ENCODE data around the gene CHRDL1. TPM values are rescaled to one million over a fixed set of nuclear protein-coding genes. Genes with fewer than 3 reads are reported as not detected.
"Not testable (repeated sequence)": the region's sequence is repeated elsewhere in the genome, so short reads cannot be mapped to it uniquely, and the experiment has no call there.

Gene CHRDL1
- total RNA-seq, result 100 to 1,000 TPM; 107 to 161 TPM
- long read RNA-seq, donor 1, transcript CHRDL1-201 (12 exons, 1,934 nt), result major isoform, 9 of 26 reads
- long read RNA-seq, donor 1, partial matches to known transcripts, result 7 of 26 reads
- long read RNA-seq, donor 1, other reads (novel, unspliced or antisense), result 10 of 26 reads
- long read RNA-seq, donor 2, partial matches to known transcripts, result 6 of 22 reads
- long read RNA-seq, donor 2, other reads (novel, unspliced or antisense), result 12 of 22 reads

GRCh38 chrX:110795645-110796406 is at the start of gene CHRDL1:
Gene CHRDL1 (minus strand): TSS chrX:110795817. CDS start chrX:110792181, 3,636 bp downstream.
- peak; percentile 83 for DNase-seq (ENCODE audit: low spot score)
- intact Hi-C loops (cut with DNase I), result no loop called here

- intact Hi-C loops (cut with DNase I), result no loop called here
- no peak for DNase-seq (ENCODE audit: low spot score)
Measured at GRCh38 chrX:110836982-110837381, 41.4 kb upstream of the CHRDL1 start.

GRCh38 chrX:110836451-110836850 is 40.8 kb upstream of the CHRDL1 start:
- intact Hi-C loops (cut with DNase I), result no loop called here

GRCh38 chrX:110836001-110836400 is 40.4 kb upstream of the CHRDL1 start:
- no peak for DNase-seq (ENCODE audit: low spot score)
- intact Hi-C loops (cut with DNase I), result no loop called here

More at GRCh38 chrX:110836451-110836850, 40.8 kb upstream of the CHRDL1 start:
- DNase-seq (ENCODE audit: low spot score), result no peak

GRCh38 chrX:110825972-110826371 is 30.4 kb upstream of the CHRDL1 start:
- DNase-seq (ENCODE audit: low spot score), result no peak
- intact Hi-C loops (cut with DNase I), result no loop called here

GRCh38 chrX:110816543-110816942 is 20.9 kb upstream of the CHRDL1 start:
- intact Hi-C loops (cut with DNase I); DNase-seq (ENCODE audit: low spot score): not testable (repeated sequence)

GRCh38 chrX:110806145-110806544 is 10.5 kb upstream of the CHRDL1 start:
- intact Hi-C loops (cut with DNase I), result no loop called here
- DNase-seq (ENCODE audit: low spot score), result no peak

- intact Hi-C loops (cut with DNase I), result no loop called here
- DNase-seq (ENCODE audit: low spot score), result no peak
Measured at GRCh38 chrX:110805303-110805702, 9.7 kb upstream of the CHRDL1 start.

- DNase-seq (ENCODE audit: low spot score), result no peak
- intact Hi-C loops (cut with DNase I), result no loop called here
Measured at GRCh38 chrX:110804446-110804845, 8.8 kb upstream of the CHRDL1 start.

- intact Hi-C loops (cut with DNase I), result no loop called here
Measured at GRCh38 chrX:110803506-110803905, 7.9 kb upstream of the CHRDL1 start.

GRCh38 chrX:110796407-110796697 is 735 bp upstream of the CHRDL1 start:
- no peak for DNase-seq (ENCODE audit: low spot score)
- intact Hi-C loops (cut with DNase I), result no loop called here

More at GRCh38 chrX:110803506-110803905, 7.9 kb upstream of the CHRDL1 start:
- DNase-seq (ENCODE audit: low spot score), result no peak

- DNase-seq (ENCODE audit: low spot score), result no peak
- intact Hi-C loops (cut with DNase I), result no loop called here
Measured at GRCh38 chrX:110794601-110795000, 1.0 kb downstream of the CHRDL1 start.

- intact Hi-C loops (cut with DNase I), result no loop called here
- DNase-seq (ENCODE audit: low spot score), result no peak
Measured at GRCh38 chrX:110791071-110791470, 4.5 kb downstream of the CHRDL1 start.

- intact Hi-C loops (cut with DNase I), result no loop called here
- no peak for DNase-seq (ENCODE audit: low spot score)
Measured at GRCh38 chrX:110786486-110786885, 9.1 kb downstream of the CHRDL1 start.

GRCh38 chrX:110759785-110760184 is 35.8 kb downstream of the CHRDL1 start:
- intact Hi-C loops (cut with DNase I), result no loop called here
- no peak for DNase-seq (ENCODE audit: low spot score)

GRCh38 chrX:110758781-110759422 is 36.7 kb downstream of the CHRDL1 start:
- intact Hi-C loops (cut with DNase I), result no loop called here
- DNase-seq (ENCODE audit: low spot score), result no peak

GRCh38 chrX:110755611-110756010 is 40.0 kb downstream of the CHRDL1 start:
- DNase-seq (ENCODE audit: low spot score), result no peak
- intact Hi-C loops (cut with DNase I), result no loop called here

- intact Hi-C loops (cut with DNase I), result no loop called here
- DNase-seq (ENCODE audit: low spot score), result no peak
Measured at GRCh38 chrX:110755061-110755460, 40.6 kb downstream of the CHRDL1 start.

- intact Hi-C loops (cut with DNase I), result no loop called here
- DNase-seq (ENCODE audit: low spot score), result no peak
Measured at GRCh38 chrX:110750526-110751189, 45.0 kb downstream of the CHRDL1 start.

- intact Hi-C loops (cut with DNase I), result no loop called here
- no peak for DNase-seq (ENCODE audit: low spot score)
Measured at GRCh38 chrX:110748256-110748806, 47.3 kb downstream of the CHRDL1 start.
